NCI-H345 treated with DMSO at 0.1 percent for 48 hours (cell line): Measurements from ENCODE around the gene TBC1D5.

Experiments
- DNase-seq: peaks from one replicate; lab custom pipeline; 2025; ENCODE audit not compliant: unreplicated experiment; lab: John Stamatoyannopoulos, UW

Gene TBC1D5

GRCh38 chr3:17313746-17314145 is 428.7 kb downstream of the TBC1D5 start:
- DNase-seq = no peak

DNA sequence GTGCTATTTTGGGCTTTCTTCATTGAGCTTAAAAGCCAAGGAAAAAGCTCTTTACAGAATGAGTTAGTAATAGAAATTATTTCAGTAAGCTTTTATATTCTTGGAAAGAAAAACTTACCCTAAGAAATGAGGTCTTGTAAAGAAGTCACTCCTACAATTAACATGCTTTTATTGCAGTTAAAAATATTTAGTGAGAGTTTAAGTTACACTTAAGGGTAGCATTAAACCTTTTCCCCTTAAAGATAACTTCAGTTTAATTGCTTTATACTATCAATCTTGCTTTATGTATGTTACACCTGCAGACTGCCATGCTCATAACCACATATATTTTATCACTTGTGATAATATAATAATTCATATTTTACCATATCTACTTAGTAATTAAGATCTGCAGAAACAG is 431.4 kb downstream of the TBC1D5 start:
- DNase-seq = no peak

DNA sequence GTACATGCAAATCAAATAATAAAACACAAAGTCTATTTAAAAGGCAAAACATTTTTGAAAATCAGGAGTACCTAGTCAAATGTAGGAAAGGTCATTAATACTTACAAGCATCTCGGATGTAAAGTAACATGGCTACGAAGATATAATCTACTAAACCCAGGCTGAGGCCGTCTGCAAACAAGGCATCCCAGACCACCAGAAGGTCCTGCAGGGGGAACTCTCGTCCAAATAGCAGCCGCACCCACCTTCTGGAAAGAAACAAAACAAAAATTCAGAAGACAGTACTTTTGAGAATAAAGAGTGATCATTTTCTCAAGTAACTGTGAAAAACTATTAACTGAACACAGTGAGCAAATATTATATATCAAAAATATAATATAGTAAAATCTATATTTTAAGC is 434.5 kb downstream of the TBC1D5 start:
- DNase-seq = no peak

GRCh38 chr3:17307482-17307881 is 434.9 kb downstream of the TBC1D5 start:
- no peak for DNase-seq

- no peak for DNase-seq
Observed at GRCh38 chr3:17304969-17305368, 437.5 kb downstream of the TBC1D5 start.

DNA sequence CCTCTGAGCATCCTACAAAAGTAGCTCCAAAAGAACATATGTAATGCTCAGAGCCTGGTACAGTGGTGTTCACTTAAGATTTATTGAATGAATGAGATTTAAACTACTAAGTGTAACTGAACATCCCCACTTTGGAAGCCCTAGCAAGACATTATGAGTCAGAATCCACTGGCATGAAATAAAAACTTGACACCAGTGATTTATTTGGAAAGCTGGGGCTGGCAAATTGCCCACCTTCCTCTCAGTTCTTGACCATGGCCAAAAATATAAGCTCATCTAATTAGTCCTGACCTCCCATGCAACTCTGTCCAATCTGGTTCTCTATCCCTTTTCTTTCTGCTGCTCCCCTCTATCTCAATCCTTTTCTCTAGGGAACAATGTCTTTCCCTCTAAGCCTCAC is 439.7 kb downstream of the TBC1D5 start:
- DNase-seq = no peak

DNA sequence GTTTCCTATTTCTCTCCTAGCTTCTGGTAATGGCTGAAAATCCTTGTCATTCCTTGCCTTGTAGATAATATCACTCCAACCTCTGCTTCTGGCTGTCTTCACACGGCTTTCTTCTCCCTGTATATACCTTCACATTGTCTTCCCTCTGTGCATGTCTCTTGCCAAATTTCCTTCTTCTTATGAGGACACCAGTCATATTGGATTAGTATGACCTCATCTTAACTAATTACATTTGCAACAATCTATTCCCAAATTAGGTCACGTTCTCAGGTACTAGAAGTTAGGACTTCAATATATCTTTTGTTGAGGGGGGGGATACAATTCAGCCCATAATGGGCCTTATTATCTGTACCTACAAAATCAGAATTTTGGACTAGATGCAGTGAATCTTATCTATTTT is 440.3 kb downstream of the TBC1D5 start:
- no peak for DNase-seq

GRCh38 chr3:17301271-17301670 is 441.2 kb downstream of the TBC1D5 start:
- no peak for DNase-seq

DNA sequence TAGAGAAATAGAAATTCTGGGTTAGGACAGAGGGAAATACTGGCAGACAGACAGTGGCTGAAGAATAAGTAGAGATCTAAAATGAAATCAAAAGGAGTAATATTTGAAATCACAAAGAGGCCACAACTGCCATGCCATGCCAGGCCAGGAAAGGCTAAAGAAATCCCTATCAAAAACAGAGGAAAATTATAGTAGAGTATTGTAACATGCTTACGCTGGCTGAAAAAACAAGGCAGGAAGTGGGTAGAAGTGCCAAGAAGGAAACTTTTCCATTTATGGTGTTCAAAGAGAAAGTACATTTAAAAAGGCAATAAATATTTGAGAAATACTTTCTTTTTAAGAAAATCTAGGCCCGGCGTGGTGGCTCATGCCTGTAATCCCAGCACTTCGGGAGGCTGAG is 442.0 kb downstream of the TBC1D5 start:
- DNase-seq = no peak

GRCh38 chr3:17298038-17298437 is 444.4 kb downstream of the TBC1D5 start:
- DNase-seq = no peak

GRCh38 chr3:17292556-17292955 is 449.9 kb downstream of the TBC1D5 start:
- no peak for DNase-seq

- no peak for DNase-seq
Observed at GRCh38 chr3:17290894-17291293, 451.5 kb downstream of the TBC1D5 start.

DNA sequence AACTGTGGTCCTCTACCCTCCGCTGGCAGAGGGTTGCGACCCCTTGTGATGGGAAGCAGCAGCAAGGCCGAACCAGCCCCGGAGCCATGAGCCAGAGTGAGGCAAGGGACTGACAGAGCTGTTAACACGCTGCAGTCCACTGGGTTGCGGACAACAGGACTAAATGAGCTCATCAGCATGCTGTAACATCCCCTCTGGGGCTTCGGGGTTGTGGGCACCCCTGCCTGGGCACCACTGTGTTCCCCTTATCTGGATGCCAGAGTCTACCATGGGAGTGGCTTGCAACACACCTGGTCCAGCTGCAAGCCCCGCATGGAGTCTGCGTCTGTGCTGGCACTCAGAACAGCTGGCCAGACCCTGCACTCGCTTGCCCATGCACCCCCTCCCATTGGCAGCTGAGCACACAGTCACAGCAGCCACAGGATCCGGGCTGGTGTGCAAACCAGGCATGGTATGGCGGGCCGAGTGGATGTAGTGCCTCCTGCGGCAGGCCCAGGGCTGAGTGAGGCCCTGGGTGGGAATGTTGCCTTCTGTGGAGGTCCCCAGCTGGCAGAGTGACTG is 453.5 kb downstream of the TBC1D5 start:
- DNase-seq = no peak

- no peak for DNase-seq
Observed at GRCh38 chr3:17287006-17287689, 455.3 kb downstream of the TBC1D5 start.

DNA sequence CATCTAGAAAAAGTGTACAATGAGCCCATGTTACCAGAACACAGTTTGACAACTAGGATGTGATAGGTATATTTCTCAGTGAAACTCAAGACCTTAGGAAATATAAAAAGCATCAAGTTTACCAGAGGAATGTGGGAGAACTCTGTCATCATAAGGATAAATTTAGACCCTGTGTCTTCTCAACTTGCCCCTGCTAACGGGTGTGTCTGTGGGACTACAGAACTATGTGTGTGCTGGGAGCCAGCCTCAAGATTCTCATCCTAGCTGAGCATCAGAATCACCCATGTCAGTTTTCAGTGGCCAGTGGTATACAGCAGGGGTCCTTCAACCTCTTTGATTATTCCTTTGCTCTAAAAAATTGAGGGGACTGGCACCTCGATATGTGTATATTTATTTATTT is 464.4 kb downstream of the TBC1D5 start:
- DNase-seq = no peak

GRCh38 chr3:17266846-17267245 is 475.6 kb downstream of the TBC1D5 start:
- no peak for DNase-seq

GRCh38 chr3:17261627-17262369 is 480.6 kb downstream of the TBC1D5 start:
- no peak for DNase-seq

DNA sequence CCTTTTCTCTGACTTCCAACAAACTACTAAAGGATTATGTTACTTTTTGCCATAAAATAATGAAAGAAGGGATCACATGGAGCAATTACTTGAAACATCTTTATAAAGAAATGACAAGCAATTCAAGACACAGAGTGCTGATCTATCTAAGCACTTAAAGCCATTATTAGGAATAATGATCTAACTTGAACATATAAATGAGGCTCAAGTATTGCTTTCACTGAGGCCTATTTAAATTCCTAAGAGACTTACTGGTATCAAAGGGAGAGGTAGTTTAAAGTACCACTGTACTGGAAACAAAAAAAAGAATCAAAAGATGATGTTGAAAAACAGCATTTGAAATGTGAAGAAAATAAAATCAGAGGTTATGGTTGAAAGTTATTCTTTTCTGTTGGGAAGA is 482.2 kb downstream of the TBC1D5 start:
- DNase-seq = no peak

- no peak for DNase-seq
Observed at GRCh38 chr3:17259685-17260084, 482.7 kb downstream of the TBC1D5 start.

DNA sequence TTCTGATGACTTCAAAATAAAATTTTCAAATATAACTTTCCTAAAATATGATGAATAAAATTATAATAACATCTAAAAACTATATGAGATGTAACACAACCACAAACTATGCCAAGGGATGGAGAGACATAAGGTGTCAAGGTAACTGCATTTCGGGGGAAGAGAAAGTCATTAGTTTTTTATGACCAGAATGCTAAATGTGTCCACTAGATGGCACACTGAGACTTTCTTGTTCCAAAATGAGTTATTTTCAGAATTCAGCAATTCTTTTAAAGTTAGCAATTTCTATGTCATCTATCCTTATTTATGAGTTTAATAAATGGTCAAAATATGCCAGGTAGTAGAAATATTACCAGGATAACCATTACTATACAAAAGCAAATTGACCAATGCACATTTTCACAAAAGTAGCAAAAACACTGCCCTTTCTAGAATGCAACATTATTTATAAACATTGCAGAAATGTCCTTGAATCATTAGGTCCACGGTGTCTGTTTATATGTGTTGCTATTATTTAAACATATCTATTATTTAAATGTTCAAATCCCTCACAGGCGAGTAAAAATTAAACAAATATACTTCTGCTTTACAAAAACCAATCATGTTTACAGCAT is 483.5 kb downstream of the TBC1D5 start:
- DNase-seq = peak; percentile 4

- no peak for DNase-seq
Observed at GRCh38 chr3:17257269-17257668, 485.2 kb downstream of the TBC1D5 start.

- DNase-seq = no peak
Observed at GRCh38 chr3:17243621-17244020, 498.8 kb downstream of the TBC1D5 start.
